ENCODE results near the gene RELT. TPM values are rescaled to one million over a fixed set of nuclear protein-coding genes. Genes with fewer than 3 reads are reported as not detected.
A peak's percentile ranks its signal among the peaks of the same experiment; 100 is the strongest.

The RELT gene
- total RNA-seq, 2 experiments from 2014 or later = 31.2 to 39.6 TPM

DNA sequence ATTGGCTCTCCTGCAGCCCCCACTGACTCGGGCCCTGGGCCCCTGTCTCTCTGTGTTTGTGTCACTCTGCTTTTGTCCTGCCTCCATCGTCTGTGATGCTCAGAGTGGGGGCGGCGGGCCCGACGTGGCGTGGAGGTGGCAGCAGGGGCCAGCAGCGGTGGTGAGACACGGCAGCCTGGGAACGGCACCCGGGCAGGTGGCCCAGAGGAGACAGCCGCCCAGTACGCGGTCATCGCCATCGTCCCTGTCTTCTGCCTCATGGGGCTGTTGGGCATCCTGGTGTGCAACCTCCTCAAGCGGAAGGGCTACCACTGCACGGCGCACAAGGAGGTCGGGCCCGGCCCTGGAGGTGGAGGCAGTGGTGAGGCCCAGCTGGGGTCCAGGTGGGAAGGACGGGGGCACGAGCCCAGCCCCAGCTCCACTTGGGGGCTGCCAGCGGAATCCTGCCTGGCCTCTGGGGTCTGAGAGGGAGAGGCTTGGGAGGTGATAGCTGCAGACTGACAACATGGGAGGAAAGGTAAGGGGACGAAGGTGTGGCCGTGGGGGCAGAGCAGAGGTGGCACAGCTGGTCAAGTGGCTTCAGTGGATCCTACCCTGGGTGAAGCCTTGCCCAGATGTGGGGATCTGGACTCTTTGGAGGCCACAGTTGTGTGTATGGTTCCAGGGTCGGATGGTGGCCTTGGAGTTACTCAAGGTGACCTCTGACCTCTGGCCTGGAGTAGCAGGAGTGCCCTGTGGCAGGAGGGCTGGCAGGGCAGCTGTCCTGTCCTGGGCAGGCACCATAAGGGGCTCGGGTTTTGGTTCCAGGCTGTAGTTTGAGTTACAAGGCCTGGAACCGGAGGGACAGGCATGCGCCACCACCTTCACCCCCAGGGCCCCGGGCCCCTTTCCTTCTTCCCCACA lies 16.2 kb downstream of the RELT start:
- CTCF ChIA-PET = interaction anchor here (0.9 to 3.9 kb wide), 14 partner anchors 8 to 90 kb away, joined by 3 to 130 read pairs (median 7); partner anchors contain the start of gene ARHGEF17
- Mint-ChIP-seq H3K27ac (no peak overlapping the region), H3K4me3 (no peak overlapping the region), H3K27me3 (no peaks in the 10 kb centered on the region), H3K4me1 (peaks cover 5% of the 10 kb centered on the region), H3K9me3 (ENCODE audit: low read depth) (no peaks in the 10 kb centered on the region), H3K36me3 (peaks cover 5% of the 10 kb centered on the region)
- ATAC-seq (no peak), DNase-seq (no peak)

DNA sequence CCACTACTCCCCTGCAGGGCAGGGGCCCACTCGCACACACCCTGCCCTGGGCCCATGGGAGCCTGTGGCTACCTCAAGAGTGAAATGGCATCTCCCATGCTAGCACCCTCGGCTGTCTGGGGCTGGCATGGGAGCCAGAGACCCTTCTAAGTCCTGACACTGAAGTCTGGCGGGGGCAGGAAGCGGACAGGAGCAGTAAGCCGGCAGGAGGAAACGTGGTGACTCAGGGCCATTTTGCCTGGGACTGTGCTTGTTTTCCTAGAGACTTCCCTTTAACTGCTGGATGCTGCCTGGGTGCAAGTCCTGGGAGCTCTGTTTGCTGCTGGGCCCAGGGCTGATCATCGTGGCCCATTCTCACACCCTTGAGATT lies 16.8 kb downstream of the RELT start:
- H3K9me3 Mint-ChIP-seq (ENCODE audit: low read depth) = no peaks in the 10 kb centered on the region
- peaks cover 2% of the 10 kb centered on the region for H3K4me1 Mint-ChIP-seq
- no peak overlapping the region for H3K4me3 Mint-ChIP-seq
- CTCF ChIA-PET = interaction anchor here (0.6 to 3.9 kb wide), 22 partner anchors 9 to 474 kb away, joined by 3 to 130 read pairs (median 4); partner anchors contain the start of gene ARHGEF17
- peaks cover 5% of the 10 kb centered on the region for H3K36me3 Mint-ChIP-seq
- ATAC-seq = no peak
- DNase-seq = no peak
- H3K27me3 Mint-ChIP-seq = no peaks in the 10 kb centered on the region
- H3K27ac Mint-ChIP-seq = no peak overlapping the region

DNA sequence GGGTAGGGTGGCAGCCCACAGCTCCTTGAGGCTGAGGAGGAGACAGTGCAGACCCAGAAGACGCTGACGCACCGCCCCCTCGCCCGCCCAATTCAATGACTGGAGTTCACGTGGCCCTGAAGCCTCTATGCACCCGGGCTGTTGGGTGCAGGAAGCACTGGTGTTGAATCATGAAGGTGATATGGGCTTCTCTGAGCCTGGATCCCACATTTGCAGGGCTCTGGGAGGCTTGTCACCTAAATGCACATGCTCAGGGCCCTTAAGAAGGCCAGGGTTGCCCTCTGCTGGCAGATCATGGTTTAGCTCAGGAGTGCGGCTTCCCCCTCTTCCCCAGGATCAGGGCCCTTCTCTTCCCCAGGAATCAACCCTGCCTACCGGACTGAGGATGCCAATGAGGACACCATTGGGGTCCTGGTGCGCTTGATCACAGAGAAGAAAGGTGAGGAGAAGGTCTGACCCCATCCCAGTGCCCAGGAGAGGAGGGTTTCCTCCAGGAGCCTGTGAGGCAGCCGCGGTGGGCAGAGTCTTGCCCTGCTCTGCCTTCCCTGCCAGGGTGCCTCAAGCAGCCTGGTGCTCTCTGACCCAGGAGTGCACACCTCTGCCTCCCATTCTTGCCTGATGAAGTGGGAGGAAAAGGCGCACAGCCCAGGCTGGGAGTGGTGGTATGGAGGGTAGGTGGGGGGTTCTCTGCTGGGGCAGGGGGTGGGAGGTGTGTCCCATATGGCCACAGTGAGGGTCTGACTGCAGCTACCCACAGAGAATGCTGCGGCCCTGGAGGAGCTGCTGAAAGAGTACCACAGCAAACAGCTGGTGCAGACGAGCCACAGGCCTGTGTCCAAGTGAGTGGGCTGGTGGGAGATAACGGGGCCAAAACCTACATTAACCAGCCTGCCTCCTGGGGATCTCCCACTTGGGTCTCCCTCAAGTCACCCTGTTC lies 17.5 kb downstream of the RELT start:
- peak; percentile 74 for ATAC-seq
- Mint-ChIP-seq H3K4me1 (no peaks in the 10 kb centered on the region), H3K27me3 (no peaks in the 10 kb centered on the region), H3K4me3 (no peak overlapping the region), H3K27ac (no peak overlapping the region), H3K9me3 (ENCODE audit: low read depth) (no peaks in the 10 kb centered on the region), H3K36me3 (peaks cover 5% of the 10 kb centered on the region)
- peak; percentile 77 for DNase-seq
- CTCF ChIA-PET = interaction anchor here (0.6 to 3.9 kb wide), 25 partner anchors 8 to 473 kb away, joined by 3 to 130 read pairs (median 4); partner anchors contain the start of gene ARHGEF17

DNA sequence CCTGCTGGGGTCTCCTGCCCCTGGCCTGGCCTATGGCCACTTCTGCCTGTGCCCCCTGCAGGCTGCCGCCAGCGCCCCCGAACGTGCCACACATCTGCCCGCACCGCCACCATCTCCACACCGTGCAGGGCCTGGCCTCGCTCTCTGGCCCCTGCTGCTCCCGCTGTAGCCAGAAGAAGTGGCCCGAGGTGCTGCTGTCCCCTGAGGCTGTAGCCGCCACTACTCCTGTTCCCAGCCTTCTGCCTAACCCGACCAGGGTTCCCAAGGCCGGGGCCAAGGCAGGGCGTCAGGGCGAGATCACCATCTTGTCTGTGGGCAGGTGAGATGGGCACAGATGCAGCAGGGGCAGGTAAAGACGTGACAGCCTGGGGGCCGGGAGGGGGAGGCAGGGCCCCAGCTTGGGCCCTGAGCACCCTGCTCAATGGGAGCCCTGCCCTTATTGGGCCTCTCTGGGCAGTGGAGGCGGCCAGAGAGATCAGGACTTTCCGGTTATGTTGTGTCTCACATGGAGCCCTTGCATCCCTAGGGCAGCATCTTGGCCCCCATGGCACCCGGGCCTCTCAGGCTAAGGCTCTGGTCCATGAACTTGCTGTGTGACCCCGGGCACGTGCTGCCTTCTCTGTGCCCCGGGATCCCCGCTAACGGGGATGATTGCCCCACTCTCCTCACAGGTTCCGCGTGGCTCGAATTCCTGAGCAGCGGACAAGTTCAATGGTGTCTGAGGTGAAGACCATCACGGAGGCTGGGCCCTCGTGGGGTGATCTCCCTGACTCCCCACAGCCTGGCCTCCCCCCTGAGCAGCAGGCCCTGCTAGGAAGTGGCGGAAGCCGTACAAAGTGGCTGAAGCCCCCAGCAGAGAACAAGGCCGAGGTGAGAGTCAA lies 18.5 kb downstream of the RELT start:
- Mint-ChIP-seq H3K4me3 (no peak overlapping the region), H3K27ac (no peak overlapping the region), H3K27me3 (no peaks in the 10 kb centered on the region), H3K9me3 (ENCODE audit: low read depth) (no peaks in the 10 kb centered on the region), H3K36me3 (peaks cover 5% of the 10 kb centered on the region), H3K4me1 (peaks cover 3% of the 10 kb centered on the region)
- DNase-seq (no peak), ATAC-seq (no peak)
- CTCF ChIA-PET = interaction anchor here (1.2 to 7.9 kb wide), 5 partner anchors 13 to 87 kb away, joined by 4 to 130 read pairs (median 12); partner anchors contain the start of gene ARHGEF17

DNA sequence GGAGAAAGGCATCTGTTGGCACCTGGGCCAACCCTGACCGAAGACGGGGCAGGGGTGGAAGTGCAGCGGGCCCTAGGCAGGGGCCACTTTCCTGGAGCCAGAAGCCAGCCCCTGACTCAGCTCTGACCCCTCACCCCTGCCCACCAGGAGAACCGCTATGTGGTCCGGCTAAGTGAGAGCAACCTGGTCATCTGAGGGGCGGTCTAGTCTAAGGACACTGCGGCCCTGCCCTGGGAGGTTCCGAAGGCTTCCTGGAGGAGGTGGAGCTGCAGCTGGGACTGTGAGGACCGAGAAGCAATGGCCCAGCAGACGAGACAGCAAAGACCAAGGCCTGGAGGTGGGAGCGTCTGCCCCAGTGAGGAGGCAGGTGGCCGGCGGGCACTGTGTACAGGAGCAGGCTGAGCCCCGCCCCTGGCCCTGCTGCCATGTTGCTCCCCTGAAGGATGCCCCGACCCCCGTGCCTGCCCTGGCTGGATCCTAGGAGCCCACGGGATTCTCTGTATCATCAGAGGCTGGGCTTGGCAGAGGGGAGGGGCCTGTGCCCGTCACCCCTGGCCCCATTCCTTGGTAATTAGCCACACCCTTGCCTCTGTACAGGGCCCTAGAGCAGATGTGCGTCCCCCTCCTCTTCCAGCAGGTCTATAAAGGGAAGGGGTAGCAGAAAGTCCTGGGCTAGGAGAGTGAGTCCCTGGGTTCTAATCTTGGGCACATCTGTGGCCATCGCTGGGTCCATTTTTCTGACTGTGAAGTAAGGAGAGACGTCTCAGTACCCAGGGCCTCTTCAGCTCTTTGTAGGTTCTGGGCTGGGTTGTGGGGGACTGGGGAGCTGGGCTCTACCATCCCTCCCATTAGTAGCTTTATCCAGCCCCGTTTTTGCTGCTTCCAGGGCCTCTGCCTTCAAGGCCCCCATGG lies 19.4 kb downstream of the RELT start:
- H3K4me3 Mint-ChIP-seq = no peak overlapping the region
- H3K9me3 Mint-ChIP-seq (ENCODE audit: low read depth) = no peaks in the 10 kb centered on the region
- peaks cover 3% of the 10 kb centered on the region for H3K4me1 Mint-ChIP-seq
- H3K27ac Mint-ChIP-seq = no peak overlapping the region
- ATAC-seq (no peak), DNase-seq (no peak)
- H3K27me3 Mint-ChIP-seq = no peaks in the 10 kb centered on the region
- peaks cover 5% of the 10 kb centered on the region for H3K36me3 Mint-ChIP-seq
- CTCF ChIA-PET = interaction anchor here (1.1 to 7.9 kb wide), 3 partner anchors 14 to 44 kb away, joined by 3 to 66 read pairs (median 3); no protein-coding TSS in a partner anchor

DNA sequence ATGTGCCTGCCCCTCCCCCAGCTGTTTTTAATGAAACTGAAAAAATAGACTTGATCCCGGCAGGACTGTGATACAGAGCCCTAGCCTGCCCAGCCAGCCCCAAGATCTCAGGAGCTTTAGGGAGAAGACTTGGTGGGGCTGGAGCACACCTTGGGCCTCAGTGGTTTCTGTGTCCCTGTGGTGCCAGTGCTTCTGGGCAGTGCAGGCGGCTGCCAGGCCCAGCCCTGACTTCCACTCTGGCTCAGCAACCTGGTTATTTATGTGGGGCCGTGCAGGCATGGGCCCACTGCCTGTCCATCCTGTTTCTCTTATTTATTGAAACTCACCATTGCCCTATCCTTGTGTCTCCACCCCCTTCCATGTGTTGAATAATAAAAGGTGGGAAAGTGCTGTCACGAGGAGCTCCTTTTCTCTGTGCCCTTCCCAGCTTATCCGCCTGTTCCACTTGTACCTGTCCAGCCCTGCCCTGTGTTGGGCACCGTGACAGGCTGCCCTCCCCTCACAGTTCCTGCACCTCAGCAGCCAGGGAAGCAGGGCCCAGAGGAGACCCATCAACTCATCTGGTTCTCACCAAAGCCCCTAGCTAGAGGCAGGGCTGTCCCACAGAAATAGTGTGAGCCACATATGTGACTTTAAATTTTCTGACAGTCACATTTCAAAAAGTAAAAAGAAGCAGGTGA lies 20.2 kb downstream of the RELT start:
- peaks cover 3% of the 10 kb centered on the region for H3K4me1 Mint-ChIP-seq
- DNase-seq (no peak), ATAC-seq (no peak)
- CTCF ChIA-PET = interaction anchor here (1.0 to 7.9 kb wide), 5 partner anchors 11 to 45 kb away, joined by 3 to 66 read pairs (median 3); no protein-coding TSS in a partner anchor
- no peaks in the 10 kb centered on the region for H3K27me3 Mint-ChIP-seq
- no peaks in the 10 kb centered on the region for H3K9me3 Mint-ChIP-seq (ENCODE audit: low read depth)
- no peak overlapping the region for H3K27ac Mint-ChIP-seq
- H3K4me3 Mint-ChIP-seq = no peak overlapping the region
- peaks cover 5% of the 10 kb centered on the region for H3K36me3 Mint-ChIP-seq

DNA sequence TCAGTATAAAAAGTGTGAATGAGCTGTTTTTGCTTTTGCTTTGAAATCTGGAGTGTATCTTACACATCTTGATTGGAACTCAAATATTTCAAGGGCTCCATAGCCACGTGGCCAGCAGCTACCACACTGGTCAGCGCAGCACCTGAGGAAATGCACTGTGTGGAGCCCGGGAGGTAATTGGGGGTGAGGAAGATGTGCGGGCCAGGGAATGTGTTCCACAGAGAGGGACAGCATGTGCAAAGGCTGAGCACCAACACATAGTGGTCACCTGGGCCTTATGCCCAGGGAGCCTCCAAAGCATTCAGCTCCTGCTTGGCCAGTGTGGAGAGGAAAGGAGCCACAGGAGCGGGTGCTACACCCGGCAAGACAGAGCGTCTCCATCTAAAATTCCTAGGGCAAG lies 20.8 kb downstream of the RELT start:
- peaks cover 3% of the 10 kb centered on the region for H3K4me1 Mint-ChIP-seq
- no peak for ATAC-seq
- no peak overlapping the region for H3K27ac Mint-ChIP-seq
- peaks cover 5% of the 10 kb centered on the region for H3K36me3 Mint-ChIP-seq
- CTCF ChIA-PET = interaction anchor here (1.0 to 7.9 kb wide), 6 partner anchors 12 to 49 kb away, joined by 3 to 66 read pairs (median 3); no protein-coding TSS in a partner anchor
- DNase-seq = no peak
- H3K27me3 Mint-ChIP-seq = no peaks in the 10 kb centered on the region
- no peak overlapping the region for H3K4me3 Mint-ChIP-seq
- H3K9me3 Mint-ChIP-seq (ENCODE audit: low read depth) = no peaks in the 10 kb centered on the region

DNA sequence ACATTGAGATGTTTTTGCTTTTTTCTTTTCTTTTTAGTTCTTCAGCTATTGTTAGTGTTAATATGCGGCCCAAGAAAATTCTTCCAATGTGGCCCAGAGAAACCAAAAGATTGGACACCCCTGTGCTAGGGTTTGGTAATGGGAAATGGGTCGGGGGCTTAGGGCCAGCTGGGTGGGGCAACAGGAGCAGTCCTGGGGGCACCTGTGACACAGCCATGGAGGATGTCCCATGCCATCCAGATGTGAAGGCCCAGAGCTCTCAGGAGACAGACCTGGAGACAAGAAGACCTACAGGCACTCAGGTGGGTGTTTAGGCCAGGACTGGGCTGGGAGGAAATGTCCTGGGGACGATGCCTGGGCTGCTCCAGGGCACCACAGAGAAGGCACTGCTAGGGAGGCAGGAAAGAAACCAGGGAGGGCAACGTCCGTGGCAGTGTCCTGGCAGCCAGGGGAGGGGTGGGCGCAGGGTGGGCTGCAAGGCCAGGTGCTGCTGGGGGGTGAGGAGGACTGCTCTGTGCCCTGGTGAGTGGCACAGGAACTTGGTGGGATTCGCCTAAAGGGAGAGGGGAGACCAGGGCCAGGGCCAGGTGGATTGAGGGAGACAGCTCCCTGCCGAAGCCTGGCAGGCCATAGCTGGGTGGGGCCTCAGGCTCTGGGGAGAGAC lies 21.4 kb downstream of the RELT start:
- CTCF ChIA-PET = interaction anchor here (1.0 to 7.9 kb wide), 4 partner anchors 13 to 49 kb away, joined by 3 to 66 read pairs (median 4); no protein-coding TSS in a partner anchor
- ATAC-seq (no peak), DNase-seq (no peak)
- Mint-ChIP-seq H3K36me3 (peaks cover 5% of the 10 kb centered on the region), H3K4me3 (no peak overlapping the region), H3K9me3 (ENCODE audit: low read depth) (no peaks in the 10 kb centered on the region), H3K27me3 (no peaks in the 10 kb centered on the region), H3K4me1 (peaks cover 3% of the 10 kb centered on the region), H3K27ac (no peak overlapping the region)

DNA sequence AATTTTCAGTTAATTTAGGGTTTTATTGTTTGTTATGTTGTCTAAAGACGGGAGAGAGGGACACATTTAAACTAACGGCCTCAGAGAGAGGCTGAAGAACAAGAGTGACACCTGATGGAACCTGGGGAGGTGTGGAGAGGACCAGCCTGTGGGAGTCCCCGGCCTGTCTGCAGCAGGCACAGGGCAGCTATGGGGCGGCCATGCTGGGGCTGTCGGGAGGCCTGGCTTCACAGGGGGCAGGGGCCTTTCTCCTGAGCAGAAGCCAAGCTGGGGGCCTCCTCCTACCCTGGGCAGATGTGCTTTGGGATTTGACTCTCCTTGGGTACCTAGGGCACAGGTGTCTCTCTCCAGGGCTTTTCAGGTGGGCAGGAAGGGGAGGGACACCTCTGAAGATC lies 21.9 kb downstream of the RELT start:
- Mint-ChIP-seq H3K9me3 (ENCODE audit: low read depth) (no peaks in the 10 kb centered on the region), H3K27ac (no peak overlapping the region), H3K27me3 (no peaks in the 10 kb centered on the region), H3K36me3 (peaks cover 5% of the 10 kb centered on the region), H3K4me1 (peaks cover 3% of the 10 kb centered on the region), H3K4me3 (no peak overlapping the region)
- CTCF ChIA-PET = interaction anchor here (1.1 to 7.9 kb wide), 2 partner anchors 47 to 50 kb away, joined by 3 to 66 read pairs; no protein-coding TSS in a partner anchor
- no peak for ATAC-seq
- DNase-seq = no peak

DNA sequence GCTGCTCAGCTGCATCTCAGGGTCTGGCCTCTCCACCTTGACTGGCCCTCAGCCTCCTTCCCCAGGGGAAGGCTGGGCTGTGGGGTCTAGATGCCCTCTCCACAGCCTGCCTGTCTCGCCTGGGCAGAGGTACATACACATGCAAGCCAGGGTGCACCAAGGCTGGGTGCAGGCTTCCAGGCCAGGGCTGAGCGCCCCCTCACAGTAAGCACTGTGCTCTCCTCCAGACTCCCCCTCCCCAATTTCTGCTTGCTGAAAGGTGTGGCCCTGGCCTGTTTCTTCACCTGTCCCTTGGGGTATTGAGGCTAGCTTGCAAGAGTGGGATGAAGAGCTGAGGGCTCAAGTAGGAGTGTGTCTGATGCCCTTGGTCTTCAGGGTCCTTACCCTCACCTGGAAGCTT lies 22.5 kb downstream of the RELT start:
- no peak for ATAC-seq
- H3K27ac Mint-ChIP-seq = no peak overlapping the region

More for the DNA sequence above, 22.5 kb downstream of the RELT start:
- Mint-ChIP-seq H3K27me3 (no peaks in the 10 kb centered on the region), H3K9me3 (ENCODE audit: low read depth) (no peaks in the 10 kb centered on the region), H3K4me1 (peaks cover 3% of the 10 kb centered on the region), H3K36me3 (peaks cover 2% of the 10 kb centered on the region), H3K4me3 (no peak overlapping the region)
- CTCF ChIA-PET = interaction anchor here (1.0 to 7.9 kb wide), 5 partner anchors 16 to 262 kb away, joined by 3 to 66 read pairs (median 5); no protein-coding TSS in a partner anchor
- DNase-seq = no peak
